SKM-1 (cell line): Measurements from ENCODE around the gene TMEM132D.

Source experiments
- DNase-seq: peaks from one replicate; lab custom pipeline; 2025; ENCODE audit not compliant: unreplicated experiment; lab: John Stamatoyannopoulos, UW

The TMEM132D gene

DNA sequence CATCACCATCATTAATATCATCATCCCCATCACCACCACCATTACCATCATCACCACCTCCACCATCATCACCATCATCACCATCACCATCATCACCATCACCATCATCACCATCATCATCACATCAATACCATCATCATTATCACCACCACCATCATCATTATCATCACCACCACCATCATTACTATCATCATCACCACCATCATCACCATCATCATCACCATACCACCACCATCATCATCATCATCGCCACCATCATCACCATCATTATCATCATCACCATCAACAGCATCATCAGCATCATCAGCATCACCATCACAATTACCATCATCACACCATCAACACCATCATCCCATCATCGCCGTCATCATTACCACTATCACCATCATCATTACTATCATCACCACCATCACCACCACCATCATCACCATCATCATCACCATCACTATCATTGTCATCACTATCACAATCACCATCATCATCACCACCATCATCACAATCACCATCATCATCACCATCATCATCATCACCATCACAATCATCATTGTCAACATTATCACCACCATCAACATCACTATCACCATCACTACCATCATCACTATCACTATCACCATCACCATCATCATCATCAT, 767.0 kb downstream of the TMEM132D start:
- DNase-seq = no peak

DNA sequence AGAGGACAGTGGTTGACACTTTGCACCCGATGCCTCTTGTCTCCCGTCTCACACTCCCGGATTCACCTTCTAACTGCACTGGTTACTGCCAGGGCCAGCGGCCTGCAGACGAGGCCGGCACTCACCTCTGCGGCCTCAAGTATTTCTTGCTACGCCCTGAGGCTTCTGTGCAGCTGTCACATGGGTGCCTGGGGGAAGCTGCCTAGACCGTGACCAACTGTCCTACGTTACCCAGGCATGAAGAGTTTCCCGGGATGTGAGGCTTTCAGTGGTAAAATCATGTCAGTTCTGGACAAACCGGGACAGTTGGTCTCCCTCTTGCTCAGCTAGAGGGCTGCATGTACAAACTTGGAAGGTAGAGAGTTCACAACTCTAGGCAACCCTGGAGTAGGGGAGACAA, 776.1 kb downstream of the TMEM132D start:
- no peak for DNase-seq

DNA sequence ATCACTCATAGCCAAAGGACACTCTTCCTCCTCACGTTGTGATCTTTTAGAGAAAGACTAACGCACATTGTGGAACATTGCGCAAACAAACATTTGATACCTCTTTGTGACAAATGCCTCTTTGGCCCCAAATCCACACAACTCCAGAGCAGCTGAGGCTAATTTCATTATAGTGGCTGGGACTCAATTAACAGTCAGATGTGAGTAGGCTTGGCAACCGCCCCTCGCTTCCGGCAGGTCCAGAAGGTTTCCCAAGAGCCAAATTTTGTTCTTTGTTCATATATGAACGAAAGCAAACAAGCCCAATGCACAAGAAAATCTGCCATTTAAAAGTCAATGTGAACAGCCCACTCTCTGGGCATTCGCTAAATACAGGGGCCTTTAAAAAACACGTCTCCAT, 776.6 kb downstream of the TMEM132D start:
- DNase-seq = no peak

DNA sequence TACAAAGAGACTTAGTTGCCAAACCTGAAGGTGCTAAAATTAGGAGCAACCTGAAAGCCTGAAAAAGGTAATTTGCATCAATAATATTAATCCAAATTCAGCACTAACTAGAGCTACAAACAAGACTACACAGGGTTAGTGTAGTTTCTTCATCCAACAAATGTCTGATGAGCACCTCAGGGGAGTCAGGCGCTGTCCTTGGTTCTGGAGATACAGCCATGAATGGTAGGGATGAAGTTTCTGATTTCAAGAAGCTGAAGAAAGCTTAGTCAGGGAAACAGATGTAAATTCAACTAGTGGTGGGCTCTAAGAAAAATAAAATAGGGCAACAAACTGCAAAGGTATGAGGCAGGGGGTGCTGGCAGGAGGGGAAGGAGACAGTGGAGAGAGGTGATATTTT, 784.3 kb downstream of the TMEM132D start:
- no peak for DNase-seq

DNA sequence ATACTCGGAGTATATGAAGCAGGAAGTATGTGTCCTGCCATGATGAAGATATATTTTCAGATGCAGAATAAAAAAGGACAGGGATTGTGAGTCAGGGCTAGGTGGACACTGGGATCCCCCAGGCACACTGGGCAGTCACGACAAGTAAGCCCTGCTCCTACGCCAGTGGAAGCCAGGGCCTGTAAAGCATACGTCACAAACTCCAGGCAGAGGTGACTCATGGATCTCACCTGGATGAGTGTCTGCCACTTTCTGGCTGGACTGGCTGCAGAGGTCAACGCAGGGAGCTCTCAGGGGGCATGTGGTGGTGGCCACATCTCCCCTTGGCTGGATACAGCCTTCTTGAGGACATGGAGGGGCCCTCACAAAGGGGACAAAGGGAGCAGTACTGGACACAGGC, 788.3 kb downstream of the TMEM132D start:
- no peak for DNase-seq

DNA sequence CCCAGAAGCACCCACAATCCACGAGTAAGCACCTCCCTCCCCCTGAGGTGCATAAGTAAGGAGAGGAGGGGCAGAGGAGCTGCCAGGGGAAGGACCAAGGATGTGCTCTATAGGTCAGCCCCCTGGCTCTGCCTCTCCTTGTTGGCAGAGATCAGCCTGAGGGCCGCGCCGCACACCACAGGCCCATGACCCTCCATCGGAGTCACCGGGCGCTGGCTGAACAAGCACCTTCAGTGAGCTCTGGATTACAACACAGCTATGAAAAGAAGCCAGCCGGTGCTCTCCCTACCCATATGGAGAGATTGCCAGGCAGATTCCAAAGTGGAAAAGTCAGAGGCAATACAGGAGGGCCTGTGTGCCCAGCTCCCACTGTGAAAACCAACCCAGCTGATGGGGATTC, 793.2 kb downstream of the TMEM132D start:
- no peak for DNase-seq

DNA sequence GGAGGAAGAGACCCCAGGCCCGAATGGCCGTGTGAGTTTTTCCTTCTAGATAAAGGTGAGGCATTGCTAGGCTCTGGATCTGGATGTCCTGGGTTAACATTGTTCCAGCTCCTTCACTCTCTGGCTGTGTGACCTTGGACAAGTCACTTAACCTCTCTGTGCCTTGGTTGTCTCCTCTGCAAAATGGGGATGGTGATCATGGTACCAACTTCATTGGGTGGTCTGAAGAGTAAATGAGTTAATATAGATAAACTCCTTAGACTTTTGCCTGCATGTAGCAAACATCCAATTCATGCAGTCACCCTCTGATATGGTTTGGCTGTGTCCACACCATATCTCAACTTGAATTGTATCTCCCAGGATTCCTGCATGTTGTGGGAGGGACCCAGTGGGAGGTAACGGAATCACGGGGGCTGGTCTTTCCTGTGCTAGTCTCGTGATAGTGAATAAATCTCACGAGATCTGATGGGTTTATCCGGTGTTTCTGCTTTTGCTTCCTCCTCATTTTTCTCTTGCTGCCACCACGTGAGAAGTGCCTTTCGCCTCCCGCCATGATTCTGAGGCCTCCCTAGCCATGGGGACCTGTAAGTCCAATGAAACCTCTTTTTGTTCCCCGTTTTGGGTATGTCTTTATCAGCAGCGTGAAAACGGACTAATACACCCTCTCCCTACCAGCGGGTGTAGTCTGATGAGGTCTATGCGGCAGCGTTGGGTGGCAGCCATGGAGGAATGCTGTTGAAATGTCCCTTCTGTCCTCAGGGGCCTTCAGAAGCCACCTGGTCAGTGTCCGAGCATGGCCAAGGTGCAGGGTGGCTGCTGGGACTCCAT, 794.4 kb downstream of the TMEM132D start:
- DNase-seq = no peak

DNA sequence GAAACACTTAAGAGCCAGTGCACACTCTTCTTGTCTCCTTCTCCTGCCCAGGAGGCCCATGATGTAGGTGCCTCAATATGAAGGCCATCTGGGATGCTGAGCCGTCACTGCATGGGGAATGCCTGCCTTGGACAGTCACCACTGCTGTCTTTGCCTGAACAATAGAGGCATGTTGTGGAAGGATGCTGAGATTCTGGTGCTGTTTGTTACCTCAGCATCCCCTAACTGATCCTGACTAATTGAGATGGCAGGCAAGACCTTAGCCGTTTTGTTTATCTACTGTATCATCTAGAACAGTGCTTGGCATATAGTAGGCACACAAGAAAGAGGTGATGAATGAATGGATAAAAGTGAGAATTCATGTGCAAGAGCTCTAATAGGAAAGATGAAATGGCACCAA, 797.1 kb downstream of the TMEM132D start:
- no peak for DNase-seq

DNA sequence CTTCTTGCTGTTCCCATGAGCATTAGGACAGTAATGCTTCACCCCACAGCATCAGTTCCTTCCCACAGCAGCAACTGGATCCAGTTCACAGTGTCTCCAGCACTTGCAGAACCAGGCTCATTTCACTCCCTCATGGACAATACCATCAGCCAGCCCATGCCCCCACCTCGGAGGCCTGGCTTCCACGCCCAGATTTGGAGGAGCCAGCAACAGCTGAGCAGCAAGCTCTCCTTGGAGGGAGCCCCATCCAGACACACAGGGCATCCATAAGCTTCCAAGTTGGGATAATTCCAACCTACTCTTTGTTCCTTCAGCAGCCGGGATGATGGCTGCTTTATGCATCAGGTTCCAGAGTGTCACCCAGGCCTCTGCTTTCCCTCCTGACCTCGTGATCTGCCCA, 800.6 kb downstream of the TMEM132D start:
- no peak for DNase-seq

DNA sequence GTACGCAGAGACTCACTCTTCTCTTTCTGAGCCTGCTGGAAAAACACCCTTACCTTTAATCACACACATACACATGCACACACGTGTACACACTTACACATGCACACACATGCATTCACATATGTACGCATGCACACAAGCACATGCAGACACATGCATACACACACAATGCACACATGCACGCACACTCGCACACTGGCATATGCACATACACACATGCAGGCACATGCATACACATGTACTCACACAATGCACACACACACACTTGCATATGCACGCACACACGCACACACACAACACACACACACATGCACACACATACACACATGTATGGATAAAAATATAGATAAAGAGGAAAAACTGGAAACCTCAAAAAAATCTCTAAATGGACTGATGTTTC, 801.6 kb downstream of the TMEM132D start:
- DNase-seq = no peak

DNA sequence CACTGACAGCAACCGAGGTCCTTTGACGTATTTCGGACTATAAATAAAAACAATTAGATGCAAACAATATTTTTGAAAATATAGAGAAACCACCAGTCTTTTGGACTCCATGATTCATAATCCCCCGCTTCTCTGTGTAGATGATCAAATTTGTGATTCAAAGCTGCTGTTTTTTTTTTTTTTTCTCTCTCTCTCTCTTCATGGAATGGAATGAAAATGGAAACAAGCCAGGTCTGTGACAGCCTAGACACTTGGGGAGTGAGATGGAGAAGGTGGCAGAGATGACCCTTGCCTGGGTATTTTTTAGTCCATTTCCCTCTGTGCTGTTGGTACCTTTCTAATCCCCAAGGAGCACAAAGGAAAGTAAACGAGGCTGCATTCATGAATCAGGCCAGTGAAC, 802.0 kb downstream of the TMEM132D start:
- DNase-seq = no peak

DNA sequence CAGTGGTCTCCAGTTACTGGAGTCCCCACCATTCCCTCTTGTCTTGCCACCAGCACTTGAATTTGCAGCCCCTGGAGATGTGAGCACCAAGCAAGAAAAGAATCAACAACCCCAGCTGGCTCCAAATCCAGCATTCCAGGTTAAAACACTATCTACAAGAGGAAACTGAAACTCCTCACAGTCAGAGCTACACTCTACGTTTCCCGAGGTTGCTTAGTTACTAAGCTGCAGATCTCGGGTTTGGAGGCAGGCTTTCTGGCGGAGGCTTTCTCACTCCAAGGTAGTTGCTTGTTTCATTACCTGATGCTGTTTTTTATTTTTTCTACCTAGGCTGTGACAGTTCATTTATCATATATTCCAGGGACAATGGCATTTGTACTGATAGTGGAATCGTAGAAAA, 802.4 kb downstream of the TMEM132D start:
- no peak for DNase-seq

DNA sequence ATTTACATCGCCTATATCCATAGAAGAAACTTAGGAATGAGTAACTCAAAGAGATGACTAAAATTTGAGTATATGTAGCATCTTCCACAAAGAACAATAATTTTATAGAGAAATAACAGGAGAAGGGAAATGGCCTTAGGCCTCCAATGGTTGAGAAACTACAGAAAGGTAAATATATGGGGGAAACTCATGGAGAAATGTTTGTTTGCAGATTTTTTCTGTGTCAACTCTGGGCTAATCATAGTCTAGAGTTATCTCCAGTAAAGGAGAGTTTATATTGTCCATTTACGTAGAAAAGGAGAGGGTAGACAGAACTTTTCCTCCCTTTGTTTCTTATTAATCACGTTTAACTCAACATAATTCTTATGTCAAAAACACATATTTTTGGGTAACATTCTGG, 806.4 kb downstream of the TMEM132D start:
- DNase-seq = no peak

DNA sequence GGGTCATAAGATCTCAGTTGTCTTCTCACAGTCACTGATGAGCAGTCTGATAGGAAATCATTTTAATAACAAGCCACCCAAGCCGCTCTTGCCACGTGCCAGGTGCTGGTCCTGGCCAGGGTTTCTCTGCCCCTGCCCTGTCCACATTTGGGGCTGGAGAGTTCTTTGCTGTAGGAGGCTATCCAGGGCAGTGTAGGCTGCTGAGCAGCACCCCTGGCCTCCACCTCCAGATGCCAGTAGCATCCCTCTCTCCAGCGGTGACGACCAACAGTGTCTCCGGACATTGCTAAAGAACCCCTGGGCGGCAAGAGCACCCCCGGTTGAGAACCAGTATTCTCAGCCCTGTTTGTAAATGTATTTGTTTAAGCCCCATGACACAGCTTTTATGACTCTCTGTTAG, 806.9 kb downstream of the TMEM132D start:
- DNase-seq = no peak

DNA sequence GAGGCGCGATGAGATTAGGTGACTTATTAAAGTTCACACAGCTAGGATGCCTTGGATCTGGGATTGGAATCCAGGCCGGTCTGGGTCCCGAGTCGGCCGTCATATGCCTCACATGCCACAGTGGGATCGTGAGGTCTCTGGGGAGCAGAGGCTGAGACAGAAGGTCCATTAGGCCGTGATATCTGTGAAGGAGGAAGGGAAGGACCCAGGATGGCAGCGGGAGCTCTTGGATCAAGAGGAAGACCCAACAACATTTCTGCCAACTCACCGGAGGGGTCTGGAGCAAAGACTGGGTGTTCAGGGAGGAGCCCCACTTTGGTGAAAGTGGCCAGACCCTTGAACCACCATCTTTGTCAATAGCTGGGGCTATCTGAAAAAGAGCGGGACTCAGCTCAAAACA, 807.6 kb downstream of the TMEM132D start:
- no peak for DNase-seq

DNA sequence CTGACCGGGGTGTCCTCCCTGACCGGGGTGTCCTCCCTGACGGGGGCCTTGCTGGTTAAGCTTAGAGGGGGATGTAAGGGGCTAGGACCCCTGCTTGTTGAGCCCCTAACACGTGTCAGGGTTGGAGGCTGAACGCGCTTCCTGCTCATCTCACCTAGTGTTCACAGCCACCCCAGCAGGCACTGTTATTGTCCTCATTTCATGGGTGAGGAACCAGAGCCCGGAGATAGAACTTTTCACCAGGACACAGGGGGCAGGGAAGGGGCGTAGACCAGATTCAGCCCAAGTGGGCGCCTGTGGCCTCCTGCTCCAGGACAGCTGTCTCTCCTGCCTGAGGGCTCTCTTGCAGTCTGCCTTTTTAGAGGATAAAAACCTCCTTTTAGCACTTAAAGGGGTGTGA, 814.2 kb downstream of the TMEM132D start:
- no peak for DNase-seq

DNA sequence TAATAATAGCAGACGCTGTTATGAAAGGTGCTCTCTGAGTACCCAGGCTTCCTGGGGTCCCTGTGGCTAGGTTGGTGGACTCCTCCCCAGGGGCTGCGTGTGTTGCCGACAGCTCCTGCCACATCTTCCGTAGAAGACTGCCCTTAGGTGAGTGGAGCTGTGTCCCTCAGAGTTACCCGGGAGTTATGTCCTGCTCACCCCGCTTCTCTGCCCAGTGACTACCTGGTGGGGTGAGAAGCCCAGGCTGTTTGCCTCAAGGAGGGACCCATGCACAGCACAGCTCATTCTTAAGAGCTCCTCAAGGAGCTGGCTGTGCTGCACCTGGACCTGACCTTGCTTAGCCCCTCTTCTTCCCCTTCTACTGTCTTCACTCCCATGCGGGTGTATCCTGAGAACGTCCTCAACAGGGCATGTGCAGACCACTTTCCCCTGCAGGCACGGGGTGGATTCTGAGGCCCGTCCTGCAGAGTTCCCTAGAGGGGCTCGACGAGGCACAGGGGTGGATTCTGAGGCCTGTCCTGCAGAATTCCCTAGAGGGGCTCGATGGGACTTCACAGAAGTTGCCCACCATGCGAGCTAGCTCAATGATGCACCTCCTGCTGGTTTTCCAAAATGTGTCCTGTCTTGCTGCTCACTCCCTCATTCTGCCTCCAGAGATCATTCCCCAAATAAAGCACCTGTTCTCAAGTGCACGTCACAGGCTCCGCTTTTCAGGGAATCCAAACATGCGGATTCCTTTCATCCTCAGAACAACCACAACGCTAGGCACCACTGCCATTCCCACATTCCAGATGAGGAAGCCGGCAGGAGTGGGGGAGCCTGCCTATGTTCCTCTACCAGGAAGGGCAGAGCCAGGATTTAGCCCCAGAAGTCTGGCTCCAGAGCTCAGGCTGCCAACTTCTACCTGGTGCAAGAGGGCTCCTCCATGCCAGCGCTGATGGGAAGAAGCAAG, 818.7 kb downstream of the TMEM132D start:
- DNase-seq = no peak

DNA sequence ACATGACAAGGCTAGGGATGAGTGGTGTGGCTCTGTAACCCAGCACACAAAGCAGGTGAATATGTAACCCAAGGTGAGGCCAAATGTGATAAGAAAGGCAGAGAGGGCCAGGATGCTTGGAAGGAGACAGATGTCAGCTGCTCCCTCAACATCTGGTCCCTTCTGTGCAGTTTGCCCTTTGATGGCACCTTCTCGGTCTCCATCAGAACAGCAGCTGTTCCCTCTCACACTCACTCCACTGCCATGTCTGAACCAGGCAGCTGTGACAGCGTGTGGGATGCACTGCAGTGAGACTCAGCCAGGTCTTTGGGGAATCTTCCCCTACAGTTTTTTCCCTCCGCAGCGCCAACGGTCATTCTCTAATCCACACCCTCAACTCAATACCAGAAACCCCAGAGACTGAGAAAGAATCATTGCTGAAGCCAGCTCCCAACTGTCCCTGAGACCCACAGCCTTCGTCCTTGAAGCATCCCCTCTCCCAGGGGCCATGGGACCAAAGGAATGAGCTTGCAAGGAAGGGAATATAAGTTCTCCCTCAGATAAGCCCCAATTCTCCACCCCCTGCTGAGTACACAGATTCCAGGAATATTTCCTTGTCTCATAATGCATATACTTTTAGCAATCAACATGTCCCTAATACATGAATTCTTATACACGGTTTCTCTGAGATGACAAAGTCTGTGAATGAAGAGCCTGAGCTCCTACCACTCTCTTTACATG, 820.5 kb downstream of the TMEM132D start:
- DNase-seq = no peak

DNA sequence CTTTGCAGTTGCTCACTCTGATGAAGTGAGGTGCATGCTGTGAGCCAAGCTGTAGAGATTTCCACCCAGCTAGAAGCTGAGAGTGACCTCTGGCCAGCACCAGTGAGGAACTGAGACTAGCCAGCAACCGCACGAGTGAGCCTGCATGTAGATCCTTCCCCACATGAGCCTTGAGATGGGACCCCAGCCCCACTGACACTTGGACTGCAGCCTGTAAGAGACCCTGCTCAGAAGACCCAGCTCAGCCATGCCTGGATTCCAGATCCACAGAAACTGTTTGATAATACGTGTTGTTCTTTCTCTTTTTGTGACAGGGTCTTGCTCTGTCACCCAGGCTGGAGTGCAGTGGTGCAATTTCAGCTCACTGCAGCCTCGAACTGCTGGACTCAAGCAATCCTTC, 821.4 kb downstream of the TMEM132D start:
- no peak for DNase-seq

DNA sequence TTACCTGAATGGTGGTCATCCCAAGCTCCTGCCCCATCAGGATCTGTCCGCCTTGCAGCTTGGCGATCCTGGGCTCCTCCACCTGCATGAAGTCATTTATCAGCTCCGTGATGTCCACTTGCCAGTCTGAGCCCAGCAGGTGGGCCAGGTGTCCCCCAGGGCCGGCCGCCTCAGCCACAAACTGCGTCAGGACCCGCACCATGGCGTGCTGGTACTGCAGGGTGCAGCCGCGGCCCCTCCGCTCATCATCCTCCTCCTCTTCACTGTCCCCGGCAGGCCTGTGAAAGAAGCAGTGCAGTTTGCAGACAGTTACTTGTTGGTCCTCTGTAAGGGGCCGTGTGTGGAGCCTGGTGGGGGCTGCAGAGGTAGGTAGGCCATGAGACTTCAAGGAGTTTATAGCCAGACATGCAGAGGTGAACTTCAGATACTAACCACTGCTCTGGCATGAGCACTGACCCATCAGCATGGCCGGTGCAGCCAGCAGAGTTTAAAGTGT, 822.0 kb downstream of the TMEM132D start:
- DNase-seq = no peak

DNA sequence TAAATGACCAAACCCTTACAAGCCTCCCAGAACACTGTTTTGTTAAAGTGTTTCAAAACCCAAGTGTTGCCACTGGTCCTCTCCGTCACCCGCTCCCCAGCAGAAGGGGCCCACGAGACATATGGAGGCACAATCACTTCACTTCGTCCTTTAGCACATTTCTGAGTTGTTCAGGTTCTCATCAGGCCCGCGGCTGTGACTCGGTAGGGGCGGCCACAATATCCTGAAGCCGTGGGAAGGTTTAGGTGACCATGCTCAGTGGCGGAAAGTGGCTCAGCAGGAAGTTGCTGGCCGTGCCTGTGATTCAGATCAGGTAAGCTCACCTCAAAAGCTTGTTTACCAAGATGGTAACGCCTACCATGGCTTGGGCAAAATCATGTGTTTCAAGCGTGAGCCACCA, 823.0 kb downstream of the TMEM132D start:
- no peak for DNase-seq
